ENCODE results near the gene VAV2. TPM values are rescaled to one million over a fixed set of nuclear protein-coding genes. Genes with fewer than 3 reads are reported as not detected.
A peak's percentile ranks its signal among the peaks of the same experiment; 100 is the strongest.

The VAV2 gene
- total and polyA plus RNA-seq, 5 experiments from 2014 or later = 0.20 to 4.3 (median 0.36) TPM

DNA sequence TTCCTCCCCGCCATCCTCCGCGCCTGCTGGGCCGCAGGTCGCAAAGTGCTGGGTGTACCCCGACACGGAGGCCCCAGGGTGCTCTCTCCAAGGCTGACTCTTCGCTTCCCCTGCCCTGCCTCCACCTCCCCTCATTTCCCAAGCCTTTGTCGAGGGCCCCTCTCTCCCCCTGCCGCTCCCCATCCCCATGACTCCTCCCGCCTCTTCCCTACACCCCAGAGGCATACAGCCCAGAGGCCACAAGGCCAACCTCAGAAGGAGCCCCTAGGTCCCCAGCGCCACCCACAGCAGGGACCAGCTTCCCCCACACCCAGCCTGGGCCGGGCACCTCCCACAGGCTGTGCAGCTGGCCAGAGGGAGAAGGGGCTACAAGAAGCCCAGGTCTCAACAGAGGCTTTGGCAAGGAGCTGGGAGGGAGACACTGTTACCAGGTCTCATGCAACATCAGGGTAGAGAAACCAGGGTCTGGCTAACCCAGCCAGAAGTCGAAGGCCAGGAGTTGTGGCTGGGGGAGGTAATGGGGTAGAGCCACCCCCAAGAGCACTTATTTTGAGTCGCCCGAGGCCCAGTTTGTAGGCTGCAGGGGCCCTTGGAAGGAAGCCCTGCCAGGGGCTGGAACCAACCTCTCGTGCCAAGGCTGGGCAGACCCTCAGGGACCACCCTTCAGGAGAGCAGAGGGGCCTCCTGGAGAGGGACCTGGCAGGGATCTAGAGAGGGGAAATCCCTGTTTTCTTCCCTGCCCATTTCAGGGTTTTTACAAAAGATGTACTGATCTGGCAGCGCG lies 229.4 kb downstream of the VAV2 start:
- peak in 1 of 10 donors; percentile 37 for DNase-seq
- ATAC-seq = no peak
- Mint-ChIP-seq H3K27me3 (peaks cover 0 to 8% (median 0%) of the 10 kb centered on the region in 5 donors), H3K9me3 (peaks cover 0 to 38% (median 13%) of the 10 kb centered on the region in 9 donors), H3K4me1 (no peaks in the 10 kb centered on the region), H3K27ac (peak overlapping the region in 1 of 10 donors; percentile 44), H3K4me3 (no peak overlapping the region), H3K36me3 (peaks cover 5 to 31% (median 24%) of the 10 kb centered on the region in 3 donors)
- POLR2A ChIA-PET = no interaction called here

- ATAC-seq (no peak), DNase-seq (no peak)
- POLR2A ChIA-PET = no interaction called here
- H3K27me3 Mint-ChIP-seq = peaks cover 0 to 8% (median 0%) of the 10 kb centered on the region in 5 donors
- peaks cover 0 to 29% (median 10%) of the 10 kb centered on the region in 9 donors for H3K9me3 Mint-ChIP-seq
- H3K4me3 Mint-ChIP-seq = no peak overlapping the region
- peak overlapping the region in 1 of 10 donors; percentile 29 for H3K27ac Mint-ChIP-seq
- H3K4me1 Mint-ChIP-seq = no peaks in the 10 kb centered on the region
- H3K36me3 Mint-ChIP-seq = peaks cover 5 to 24% (median 17%) of the 10 kb centered on the region in 3 donors
These were observed 230.4 kb downstream of the VAV2 start for GRCh38 chr9:133761641-133762248.

- no peaks in the 10 kb centered on the region for H3K4me1 Mint-ChIP-seq
- no peak for ATAC-seq
- H3K36me3 Mint-ChIP-seq = peaks cover 5 to 18% (median 12%) of the 10 kb centered on the region in 3 donors
- no peak overlapping the region for H3K27ac Mint-ChIP-seq
- no peak for DNase-seq
- peaks cover 0 to 11% (median 0%) of the 10 kb centered on the region in 5 donors for H3K27me3 Mint-ChIP-seq
- H3K4me3 Mint-ChIP-seq = no peak overlapping the region
- H3K9me3 Mint-ChIP-seq = peaks cover 0 to 22% (median 7%) of the 10 kb centered on the region in 9 donors
- POLR2A ChIA-PET = no interaction called here
These were observed 231.3 kb downstream of the VAV2 start for GRCh38 chr9:133760713-133761290.

GRCh38 chr9:133759946-133760345 lies 232.2 kb downstream of the VAV2 start:
- Mint-ChIP-seq H3K36me3 (peaks cover 5 to 12% (median 11%) of the 10 kb centered on the region in 3 donors), H3K27ac (no peak overlapping the region), H3K27me3 (peaks cover 2 to 16% (median 5%) of the 10 kb centered on the region in 5 donors), H3K4me3 (no peak overlapping the region), H3K4me1 (no peaks in the 10 kb centered on the region), H3K9me3 (peaks cover 0 to 13% (median 5%) of the 10 kb centered on the region in 9 donors)
- peak in 1 of 10 donors; percentile 50 for DNase-seq
- ATAC-seq = no peak
- POLR2A ChIA-PET = no interaction called here

DNA sequence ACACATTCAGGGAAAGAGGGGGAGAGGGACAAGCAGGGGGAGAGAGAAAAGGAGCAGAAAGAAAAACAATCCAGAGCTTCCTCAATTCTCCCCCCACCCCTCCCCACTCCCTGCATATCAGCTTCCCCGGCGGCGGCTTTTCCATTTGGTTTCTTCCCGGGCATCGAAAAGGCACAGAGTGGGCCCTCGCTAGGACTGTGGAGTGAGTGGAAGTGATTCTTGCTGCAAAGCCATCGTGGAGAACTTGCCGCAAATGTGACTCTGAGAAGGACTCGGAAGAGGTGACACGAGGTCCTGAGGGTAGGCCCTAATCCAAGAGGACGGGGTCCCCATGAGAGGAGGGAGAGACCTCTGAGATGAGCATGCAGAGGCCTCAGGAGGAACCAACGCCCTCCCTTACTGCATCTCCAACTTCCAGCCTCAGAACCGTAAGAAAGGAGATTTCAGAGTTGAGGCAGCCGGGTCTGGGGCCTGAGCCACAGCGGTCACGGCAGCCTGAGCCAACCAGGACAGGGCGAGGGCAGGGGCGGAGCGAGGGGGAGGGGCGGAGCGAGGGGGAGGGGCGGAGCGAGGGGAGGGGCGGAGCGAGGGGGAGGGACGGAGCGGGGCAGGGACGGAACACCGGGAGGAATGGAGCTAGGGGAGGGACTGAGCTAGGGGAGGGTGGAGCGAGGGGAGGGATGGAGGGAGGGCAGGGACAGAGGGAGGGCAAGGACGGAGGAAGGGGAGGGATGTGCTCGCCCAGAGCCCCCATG lies 232.8 kb downstream of the VAV2 start:
- Mint-ChIP-seq H3K4me1 (no peaks in the 10 kb centered on the region), H3K4me3 (no peak overlapping the region), H3K9me3 (peaks cover 0 to 7% (median under 1%) of the 10 kb centered on the region in 9 donors), H3K36me3 (peaks cover 5 to 7% (median 7%) of the 10 kb centered on the region in 3 donors), H3K27me3 (peaks cover 2 to 20% (median 9%) of the 10 kb centered on the region in 5 donors), H3K27ac (no peak overlapping the region)
- DNase-seq = peak in 1 of 10 donors; percentile 50
- POLR2A ChIA-PET = no interaction called here
- no peak for ATAC-seq

DNA sequence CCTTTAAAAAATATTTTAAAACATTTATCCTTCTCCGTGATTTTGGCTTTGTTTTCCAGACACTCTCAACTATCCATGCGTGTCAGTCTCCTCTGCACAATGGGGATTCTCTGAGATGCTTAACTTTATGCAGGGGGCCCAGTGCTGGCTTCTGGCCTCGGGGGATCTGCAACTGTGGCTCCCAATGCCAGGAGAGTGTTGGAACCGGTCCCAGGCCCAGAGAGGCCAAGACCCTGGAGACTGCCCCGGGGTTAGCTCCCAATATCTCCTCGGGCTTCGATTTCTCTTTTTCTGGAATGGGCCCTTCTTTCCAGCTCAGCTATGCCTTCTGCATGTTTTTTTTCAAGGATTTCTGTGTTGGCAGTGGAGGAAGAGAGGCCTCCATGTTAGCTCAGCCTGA lies 233.9 kb downstream of the VAV2 start:
- H3K36me3 Mint-ChIP-seq = no peaks in the 10 kb centered on the region
- H3K27ac Mint-ChIP-seq = no peak overlapping the region
- H3K4me1 Mint-ChIP-seq = no peaks in the 10 kb centered on the region
- ATAC-seq = no peak
- POLR2A ChIA-PET = no interaction called here
- no peaks in the 10 kb centered on the region for H3K9me3 Mint-ChIP-seq
- H3K4me3 Mint-ChIP-seq = no peak overlapping the region
- H3K27me3 Mint-ChIP-seq = peaks cover 6 to 31% (median 14%) of the 10 kb centered on the region in 5 donors
- DNase-seq = no peak

GRCh38 chr9:133754688-133755227 lies 237.4 kb downstream of the VAV2 start:
- no peaks in the 10 kb centered on the region for H3K9me3 Mint-ChIP-seq
- no peak for ATAC-seq
- peaks cover 0 to 2% (median under 1%) of the 10 kb centered on the region in 4 donors for H3K4me1 Mint-ChIP-seq
- peak overlapping the region in 1 of 10 donors; percentile 23 for H3K27ac Mint-ChIP-seq
- H3K4me3 Mint-ChIP-seq = no peak overlapping the region
- POLR2A ChIA-PET = no interaction called here
- peaks cover 0 to 4% (median 0%) of the 10 kb centered on the region in 3 donors for H3K36me3 Mint-ChIP-seq
- peaks cover 19 to 57% (median 31%) of the 10 kb centered on the region in 5 donors for H3K27me3 Mint-ChIP-seq
- no peak for DNase-seq

- Mint-ChIP-seq H3K4me1 (peaks cover 0 to 2% (median under 1%) of the 10 kb centered on the region in 4 donors), H3K36me3 (peaks cover 0 to 4% (median 0%) of the 10 kb centered on the region in 3 donors), H3K4me3 (no peak overlapping the region), H3K9me3 (no peaks in the 10 kb centered on the region), H3K27ac (peak overlapping the region in 1 of 10 donors; percentile 59), H3K27me3 (peaks cover 21 to 54% (median 34%) of the 10 kb centered on the region in 5 donors)
- no peak for DNase-seq
- POLR2A ChIA-PET = no interaction called here
- no peak for ATAC-seq
These were observed 237.9 kb downstream of the VAV2 start for GRCh38 chr9:133754187-133754586.

DNA sequence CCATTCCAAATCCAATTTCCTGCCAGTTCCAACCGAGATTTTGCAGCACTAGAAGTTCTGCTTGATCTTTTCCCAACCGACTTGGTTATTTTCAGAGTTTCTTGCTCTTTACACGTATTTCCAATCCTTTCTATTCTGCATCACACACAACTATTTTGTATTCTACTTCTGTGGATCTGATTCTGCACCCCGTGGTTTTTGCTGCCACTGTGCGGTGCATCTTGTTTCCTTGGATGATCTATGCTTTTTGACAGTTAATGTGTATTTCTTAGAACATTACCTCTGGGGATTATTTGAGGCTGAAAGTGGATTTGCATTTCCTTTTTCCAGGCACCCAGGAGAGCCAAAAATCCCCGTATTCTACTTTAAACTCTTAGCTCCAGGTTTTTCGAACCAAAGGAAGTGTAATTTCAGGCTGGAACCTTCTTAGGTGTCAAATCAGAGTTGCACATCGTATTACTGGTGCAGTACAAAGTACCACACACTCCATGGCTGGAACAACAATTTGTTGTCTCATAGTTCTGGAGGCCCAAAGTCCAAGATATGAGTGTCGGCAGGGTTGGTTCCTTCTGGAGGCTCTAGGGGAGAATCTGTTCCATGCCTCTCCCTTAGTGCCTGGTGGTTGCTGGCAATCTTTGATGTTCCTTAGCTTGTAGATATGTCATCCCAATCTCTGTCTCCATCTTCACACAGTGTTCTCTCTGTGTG lies 239.2 kb downstream of the VAV2 start:
- H3K36me3 Mint-ChIP-seq = peaks cover 0 to 4% (median 0%) of the 10 kb centered on the region in 3 donors
- no peaks in the 10 kb centered on the region for H3K9me3 Mint-ChIP-seq
- H3K27ac Mint-ChIP-seq = no peak overlapping the region
- peaks cover 22 to 59% (median 41%) of the 10 kb centered on the region in 5 donors for H3K27me3 Mint-ChIP-seq
- no peak overlapping the region for H3K4me3 Mint-ChIP-seq
- DNase-seq (no peak), ATAC-seq (no peak)
- H3K4me1 Mint-ChIP-seq = peaks cover 0 to 2% (median under 1%) of the 10 kb centered on the region in 4 donors
- POLR2A ChIA-PET = no interaction called here

GRCh38 chr9:133750982-133751649 lies 241.0 kb downstream of the VAV2 start:
- H3K4me1 Mint-ChIP-seq = peaks cover 0 to 2% (median under 1%) of the 10 kb centered on the region in 4 donors
- no peak overlapping the region for H3K4me3 Mint-ChIP-seq
- H3K27me3 Mint-ChIP-seq = peaks cover 22 to 59% (median 52%) of the 10 kb centered on the region in 5 donors
- H3K27ac Mint-ChIP-seq = no peak overlapping the region
- peaks cover 0 to 4% (median 0%) of the 10 kb centered on the region in 3 donors for H3K36me3 Mint-ChIP-seq
- POLR2A ChIA-PET = no interaction called here
- H3K9me3 Mint-ChIP-seq = peaks cover 0 to 4% (median 0%) of the 10 kb centered on the region in 9 donors
- DNase-seq = no peak
- no peak for ATAC-seq

GRCh38 chr9:133747309-133747708 lies 244.8 kb downstream of the VAV2 start:
- ATAC-seq = no peak
- H3K27ac Mint-ChIP-seq = no peak overlapping the region

More at GRCh38 chr9:133747309-133747708, 244.8 kb downstream of the VAV2 start:
- DNase-seq = no peak
- Mint-ChIP-seq H3K36me3 (no peaks in the 10 kb centered on the region), H3K4me1 (peaks cover 0 to 2% (median under 1%) of the 10 kb centered on the region in 4 donors), H3K27me3 (peaks cover 14 to 42% (median 27%) of the 10 kb centered on the region in 5 donors), H3K9me3 (peaks cover 0 to 4% (median 0%) of the 10 kb centered on the region in 9 donors), H3K4me3 (no peak overlapping the region)
- POLR2A ChIA-PET = no interaction called here

Data from naive thymus-derived CD8-positive, alpha-beta T cell (primary cell).